HEK293 (cell line): ENCODE data around the gene SOX5.

Experiments used
- CTCF ChIA-PET: fragments of 350-600 bp; formaldehyde crosslinking; extraction: SDS; loops from one replicate; lab custom pipeline; 2021; ENCODE audit warnings: antibody characterized with exemption; lab: Yijun Ruan, JAX
- POLR2A ChIA-PET: fragments of 300-600 bp; formaldehyde crosslinking; extraction: SDS; loops from one replicate; lab custom pipeline; 2020; ENCODE audit warnings: antibody characterized with exemption, inconsistent platforms; lab: Yijun Ruan, JAX
- H3K27ac ChIP-seq: fragments of 200-500 bp; sonication (Bioruptor generic); 2 replicates; pipeline ENCODE4 v1.5.1; 2014; ENCODE audit warnings: low read depth, low read length, control low read depth, inconsistent platforms; ENCODE audit errors: extremely low read depth
- H3K36me3 ChIP-seq, 2 experiments: fragments of 200-500 bp in 1 of 2; sonication (Bioruptor generic) in 1 of 2; 1 replicate in 1 of 2; 2 replicates in 1 of 2; pipeline ENCODE4 v1.5.1; 2014 to 2017; ENCODE audit warnings: inconsistent platforms in 2 of 2, low read length in 2 of 2; ENCODE audit not compliant: control insufficient read depth in 2 of 2, insufficient read depth in 1 of 2
- H3K4me1 ChIP-seq: fragments of 200-500 bp; sonication (Bioruptor generic); 2 replicates; pipeline ENCODE4 v1.5.1; 2014; ENCODE audit warnings: mild to moderate bottlenecking, low read length, inconsistent platforms; ENCODE audit not compliant: control insufficient read depth, insufficient read depth
- H3K4me3 ChIP-seq: 2 replicates; pipeline ENCODE4 v1.5.1; 2011; ENCODE audit warnings: low read depth, mild to moderate bottlenecking, control low read depth, low read length, moderate library complexity
- H3K9me3 ChIP-seq: fragments of 200-500 bp; sonication (Bioruptor generic); 2 replicates; pipeline ENCODE4 v1.5.1; 2014; ENCODE audit warnings: low read depth, low read length, inconsistent platforms; ENCODE audit not compliant: control insufficient read depth, insufficient read depth
- KLF1 ChIP-seq: fragments of 450-650 bp; formaldehyde crosslinking; IDR thresholded peaks from 2 replicates; pipeline ENCODE4 v1.5.1; 2016; ENCODE audit warnings: missing biosample characterization, missing genetic modification characterization
- PRDM1 ChIP-seq: fragments of 450-650 bp; formaldehyde crosslinking; IDR thresholded peaks from 2 replicates; pipeline ENCODE4; 2016; ENCODE audit warnings: missing biosample characterization, missing genetic modification characterization
- PRDM2 ChIP-seq: fragments of 450-650 bp; formaldehyde crosslinking; IDR thresholded peaks from 2 replicates; pipeline ENCODE4 v1.5.1; 2016; ENCODE audit warnings: missing biosample characterization, missing genetic modification characterization, borderline replicate concordance
- SCRT2 ChIP-seq: fragments of 450-650 bp; formaldehyde crosslinking; IDR thresholded peaks from 2 replicates; pipeline ENCODE4 v1.5.1; 2016; ENCODE audit warnings: missing biosample characterization, missing genetic modification characterization
- ZBTB20 ChIP-seq: fragments of 450-650 bp; formaldehyde crosslinking; IDR thresholded peaks from 2 replicates; pipeline ENCODE4 v1.5.1; 2016; ENCODE audit warnings: missing biosample characterization, missing genetic modification characterization
- ZFP37 ChIP-seq: fragments of 450-650 bp; formaldehyde crosslinking; IDR thresholded peaks from 2 replicates; pipeline ENCODE4 v1.5.1; 2016; ENCODE audit warnings: missing biosample characterization, missing genetic modification characterization
- ZNF132 ChIP-seq: fragments of 450-650 bp; formaldehyde crosslinking; IDR thresholded peaks from 2 replicates; pipeline ENCODE4 v1.5.1; 2017; ENCODE audit warnings: missing biosample characterization, missing genetic modification characterization, borderline replicate concordance
- ZNF133 ChIP-seq: fragments of 450-650 bp; formaldehyde crosslinking; IDR thresholded peaks from 2 replicates; pipeline ENCODE4 v1.5.1; 2016; ENCODE audit warnings: missing biosample characterization, missing genetic modification characterization
- ZNF280D ChIP-seq: fragments of 450-650 bp; formaldehyde crosslinking; IDR thresholded peaks from 2 replicates; pipeline ENCODE4 v1.5.1; 2016; ENCODE audit warnings: missing biosample characterization, missing genetic modification characterization
- ZNF488 ChIP-seq: fragments of 450-650 bp; formaldehyde crosslinking; IDR thresholded peaks from 2 replicates; pipeline ENCODE4 v1.5.1; 2016; ENCODE audit warnings: missing biosample characterization, missing genetic modification characterization
- ZNF510 ChIP-seq: fragments of 450-650 bp; formaldehyde crosslinking; IDR thresholded peaks from 2 replicates; pipeline ENCODE4 v1.5.1; 2018; ENCODE audit warnings: mild to moderate bottlenecking, missing genetic modification characterization, missing biosample characterization; ENCODE audit not compliant: insufficient replicate concordance
- ZNF747 ChIP-seq: fragments of 450-650 bp; formaldehyde crosslinking; IDR thresholded peaks from 2 replicates; pipeline ENCODE4 v1.5.1; 2016; ENCODE audit warnings: missing biosample characterization, missing genetic modification characterization
- ZNF843 ChIP-seq: fragments of 450-650 bp; formaldehyde crosslinking; IDR thresholded peaks from 2 replicates; pipeline ENCODE4 v1.5.1; 2016; ENCODE audit warnings: missing biosample characterization, missing genetic modification characterization

The SOX5 gene

GRCh38 chr12:23810329-23810902, 139.1 kb downstream of the SOX5 start (continued):
- TF ChIP-seq PRDM2 (tag by site-specific recombination) (no peak), ZBTB20 (tag by site-specific recombination) (no peak)
- TF ChIP-seq, all 188 proteins: peak for 0

GRCh38 chr12:23803540-23803939, 145.9 kb downstream of the SOX5 start:
- no peaks in the 10 kb centered on the region for H3K4me1 ChIP-seq
- H3K9me3 ChIP-seq, result no peaks in the 10 kb centered on the region
- no peak overlapping the region for H3K27ac ChIP-seq
- POLR2A ChIA-PET, result no interaction called here
- H3K36me3 ChIP-seq, result no peaks in the 10 kb centered on the region
- TF ChIP-seq ZNF843 (tag by site-specific recombination) (no peak), PRDM1 (no peak), KLF1 (tag by site-specific recombination) (no peak), ZFP37 (tag by site-specific recombination) (no peak), ZNF747 (tag by site-specific recombination) (no peak), ZNF132 (no peak), ZNF133 (tag by site-specific recombination) (no peak), SCRT2 (tag by site-specific recombination) (no peak), ZNF280D (tag by site-specific recombination) (no peak), ZNF488 (tag by site-specific recombination) (no peak)
- TF ChIP-seq, all 188 proteins: peak for 0
- no peak overlapping the region for H3K4me3 ChIP-seq
- CTCF ChIA-PET, result no interaction called here

GRCh38 chr12:23795494-23795893, 154.0 kb downstream of the SOX5 start:
- Histone ChIP-seq H3K4me3 (no peak overlapping the region), H3K27ac (no peak overlapping the region), H3K36me3 (no peaks in the 10 kb centered on the region), H3K4me1 (no peaks in the 10 kb centered on the region), H3K9me3 (no peaks in the 10 kb centered on the region)
- ChIA-PET POLR2A (no interaction called here), CTCF (no interaction called here)
- TF ChIP-seq ZNF510, result no peak
